ENCODE data around the gene CLDN9.
"Not testable (repeated sequence)": the region's sequence is repeated elsewhere in the genome, so short reads cannot be mapped to it uniquely, and the experiment has no call there.

- not testable (repeated sequence) for TF ChIP-seq CTCF (IDR thresholded peaks at IDR 0.05 in 4 of 5, conservative IDR thresholded peaks at IDR 0.05 in 1 of 5); POLR2A (IDR thresholded peaks at IDR 0.05)
Measured at GRCh38 chr16:3052571-3053329, 40.0 kb downstream of the CLDN9 start.

Measured in gastrocnemius medialis (tissue), 4 donors.